ENCODE data around the gene SH3BGRL3. TPM values are rescaled to one million over a fixed set of nuclear protein-coding genes. Genes with fewer than 3 reads are reported as not detected.

The SH3BGRL3 gene
- total RNA-seq, 2 experiments from 2014 or later = 292 to 295 TPM

Other genes with a start within 250 kb of the SH3BGRL3 start
- gene SLC30A2, start 234.0 kb upstream of the SH3BGRL3 start, total RNA-seq = not detected
- gene TRIM63, start 212.5 kb upstream of the SH3BGRL3 start, total RNA-seq = not detected
- gene PDIK1L, start 168.3 kb upstream of the SH3BGRL3 start, total RNA-seq = 10 to 100 TPM; 16.3 to 17.3 TPM
- gene FAM110D, start 121.0 kb upstream of the SH3BGRL3 start, total RNA-seq = not detected
- not detected for gene C1orf232, start 111.1 kb upstream of the SH3BGRL3 start, total RNA-seq
- gene ZNF593, start 110.2 kb upstream of the SH3BGRL3 start, total RNA-seq = 10 to 100 TPM; 90.8 to 93.3 TPM
- gene ZNF593OS, start 108.3 kb upstream of the SH3BGRL3 start, total RNA-seq = not detected
- gene CNKSR1, start 102.6 kb upstream of the SH3BGRL3 start, total RNA-seq = 1 to 10 TPM; 2.2 to 2.4 TPM
- not detected for gene CATSPER4, start 89.5 kb upstream of the SH3BGRL3 start, total RNA-seq
- gene CEP85, start 45.9 kb upstream of the SH3BGRL3 start, total RNA-seq = 10 to 100 TPM; 28.1 to 29.6 TPM
- gene UBXN11, start 26.6 kb downstream of the SH3BGRL3 start, total RNA-seq = 10 to 100 TPM; 30.5 to 31.7 TPM
- 100 to 1,000 TPM; 263 to 278 TPM for gene CD52, start 37.9 kb downstream of the SH3BGRL3 start, total RNA-seq
- gene CRYBG2, start 74.0 kb downstream of the SH3BGRL3 start, total RNA-seq = 1 to 10 TPM; 4.9 to 5.1 TPM
- gene ZNF683, start 92.7 kb downstream of the SH3BGRL3 start, total RNA-seq = under 1 TPM; 0.27 to 0.32 TPM
- not detected for gene LIN28A, start 130.7 kb downstream of the SH3BGRL3 start, total RNA-seq
- gene DHDDS, start 152.2 kb downstream of the SH3BGRL3 start, total RNA-seq = 10 to 100 TPM; 43.8 to 45.9 TPM
- gene HMGN2, start 192.4 kb downstream of the SH3BGRL3 start, total RNA-seq = 100 to 1,000 TPM; 948 to 957 TPM
- 100 to 1,000 TPM; 131 to 133 TPM for gene RPS6KA1, start 249.7 kb downstream of the SH3BGRL3 start, total RNA-seq